Suprapubic skin (tissue), 4 donors: ENCODE measurements around the gene FOXJ3.
A peak's percentile ranks its signal among the peaks of the same experiment; 100 is the strongest.

ENCODE experiments used
- CTCF ChIP-seq, 2 donors: fragments of 200-600 bp in 1 of 2; fragments of 450-650 bp in 1 of 2; sonication (generic) in 1 of 2; IDR thresholded peaks; one replicate each; pipeline ENCODE4 v1.5.1; 2016 to 2019; ENCODE audit warnings: antibody characterized with exemption in 2 of 2, mild to moderate bottlenecking in 1 of 2, moderate library complexity in 1 of 2
- EP300 ChIP-seq: sonication (generic); formaldehyde crosslinking; IDR thresholded peaks from one replicate; pipeline ENCODE4 v1.6.1; 2017; ENCODE audit warnings: antibody characterized with exemption
- POLR2AphosphoS5 ChIP-seq, 3 donors: sonication (generic); formaldehyde crosslinking; IDR thresholded peaks; one replicate each; pipeline ENCODE4 v1.6.1; 2017; ENCODE audit warnings: antibody characterized with exemption in 3 of 3

GRCh38 chr1:42173155-42173933 lies 161.7 kb downstream of the FOXJ3 start:
- TF ChIP-seq CTCF (IDR thresholded peaks at IDR 0.05), result peak; percentile 91 to 93
- no peak for TF ChIP-seq EP300
- TF ChIP-seq POLR2AphosphoS5 (IDR thresholded peaks at IDR 0.05), result no peak
